ENCODE measurements around the gene CARD18. TPM values are rescaled to one million over a fixed set of nuclear protein-coding genes. Genes with fewer than 3 reads are reported as not detected.

CARD18 gene
- not detected for total RNA-seq

DNA sequence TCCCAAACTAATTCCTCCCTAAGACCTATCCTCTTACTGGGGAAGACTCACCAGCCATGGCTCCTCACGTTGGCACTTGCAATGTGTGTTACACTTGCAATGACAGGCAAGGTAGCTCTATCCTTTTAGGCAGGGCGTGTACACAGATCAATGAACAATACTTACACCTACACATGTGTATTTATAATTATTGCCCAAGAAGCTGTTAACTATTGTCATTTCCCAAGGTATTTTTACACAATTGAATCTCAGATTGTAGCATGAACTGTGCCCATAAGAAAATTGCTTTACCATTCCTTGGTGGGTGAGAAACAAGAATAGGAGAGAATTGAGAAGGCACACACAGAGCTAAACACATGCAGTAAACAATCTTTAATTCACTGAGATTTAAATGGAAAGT, at the start of gene CARD18:
TSS of gene CARD18 (minus strand) at position 101 of the 400 bp plus-strand sequence. CDS start at position 58, 43 bp downstream.
- intact Hi-C loops (cut with DNase I), result no loop called here

DNA sequence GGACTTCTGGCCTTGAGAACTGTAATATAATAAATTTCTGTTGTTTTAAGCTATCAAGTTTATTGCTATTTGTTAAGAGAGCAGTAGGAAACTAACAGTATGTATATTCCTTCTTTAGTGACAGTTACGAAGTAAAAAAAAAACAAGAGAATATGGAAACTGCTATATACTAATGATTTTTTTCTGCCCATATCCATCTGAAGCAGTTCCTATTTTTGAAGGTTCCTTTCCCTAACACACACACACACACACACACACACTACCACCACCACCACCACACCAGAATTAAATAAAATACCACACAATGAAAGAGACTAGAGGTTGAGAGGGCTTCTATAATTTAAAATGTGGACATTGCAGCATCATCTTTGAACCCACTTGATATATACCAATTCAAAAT, 44.4 kb upstream of the CARD18 start:
- TF ChIP-seq, protein P1, sequence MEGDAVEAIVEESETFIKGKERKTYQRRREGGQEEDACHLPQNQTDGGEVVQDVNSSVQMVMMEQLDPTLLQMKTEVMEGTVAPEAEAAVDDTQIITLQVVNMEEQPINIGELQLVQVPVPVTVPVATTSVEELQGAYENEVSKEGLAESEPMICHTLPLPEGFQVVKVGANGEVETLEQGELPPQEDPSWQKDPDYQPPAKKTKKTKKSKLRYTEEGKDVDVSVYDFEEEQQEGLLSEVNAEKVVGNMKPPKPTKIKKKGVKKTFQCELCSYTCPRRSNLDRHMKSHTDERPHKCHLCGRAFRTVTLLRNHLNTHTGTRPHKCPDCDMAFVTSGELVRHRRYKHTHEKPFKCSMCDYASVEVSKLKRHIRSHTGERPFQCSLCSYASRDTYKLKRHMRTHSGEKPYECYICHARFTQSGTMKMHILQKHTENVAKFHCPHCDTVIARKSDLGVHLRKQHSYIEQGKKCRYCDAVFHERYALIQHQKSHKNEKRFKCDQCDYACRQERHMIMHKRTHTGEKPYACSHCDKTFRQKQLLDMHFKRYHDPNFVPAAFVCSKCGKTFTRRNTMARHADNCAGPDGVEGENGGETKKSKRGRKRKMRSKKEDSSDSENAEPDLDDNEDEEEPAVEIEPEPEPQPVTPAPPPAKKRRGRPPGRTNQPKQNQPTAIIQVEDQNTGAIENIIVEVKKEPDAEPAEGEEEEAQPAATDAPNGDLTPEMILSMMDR (IDR thresholded peaks at IDR 0.05), result no peak
- no peak for TF ChIP-seq POLR2A (IDR thresholded peaks at IDR 0.05)
- H3K4me3 ChIP-seq (replicated peaks in 1 of 3), result no peak overlapping the region
- no peaks in the 10 kb centered on the region for H3K4me1 ChIP-seq
- 93 to 98% methylated on average over 1 of the region's 1 CpG for WGBS, 2 donors
- H3K27ac ChIP-seq, result no peak overlapping the region
- no peak for DNase-seq
- no peaks in the 10 kb centered on the region for H3K27me3 ChIP-seq
- H3K9me3 ChIP-seq, result no peaks in the 10 kb centered on the region
- H3K36me3 ChIP-seq, result no peaks in the 10 kb centered on the region
- intact Hi-C loops (cut with DNase I), result no loop called here

More for the DNA sequence above, at the start of gene CARD18:
- TF ChIP-seq, protein P1 (IDR thresholded peaks at IDR 0.05), result no peak
- TF ChIP-seq POLR2A (IDR thresholded peaks at IDR 0.05), result no peak
- Histone ChIP-seq H3K9me3 (no peaks in the 10 kb centered on the region), H3K4me1 (no peaks in the 10 kb centered on the region), H3K4me3 (replicated peaks in 1 of 3) (no peak within 1 kb of the TSS), H3K27ac (no peak within 1 kb of the TSS), H3K27me3 (no peaks in the 10 kb centered on the region), H3K36me3 (no peaks in the 10 kb centered on the region)
- WGBS, 2 donors, result 84% methylated on average over 2 of the region's 2 CpGs
- DNase-seq, result no peak

GRCh38 chr11:105183426-105183825, 43.9 kb upstream of the CARD18 start:
- WGBS, 2 donors, result 74 to 84% methylated on average over 3 of the region's 3 CpGs
- H3K36me3 ChIP-seq, result no peaks in the 10 kb centered on the region
- H3K27ac ChIP-seq, result no peak overlapping the region
- no peaks in the 10 kb centered on the region for H3K27me3 ChIP-seq
- intact Hi-C loops (cut with DNase I), result no loop called here
- H3K4me1 ChIP-seq, result no peaks in the 10 kb centered on the region
- H3K9me3 ChIP-seq, result no peaks in the 10 kb centered on the region
- H3K4me3 ChIP-seq (replicated peaks in 1 of 3), result no peak overlapping the region
- no peak for DNase-seq
- TF ChIP-seq, protein P1 (IDR thresholded peaks at IDR 0.05), result no peak
- no peak for TF ChIP-seq POLR2A (IDR thresholded peaks at IDR 0.05)

- DNase-seq, result no peak
- H3K9me3 ChIP-seq, result no peaks in the 10 kb centered on the region
- H3K4me1 ChIP-seq, result no peaks in the 10 kb centered on the region
- no peaks in the 10 kb centered on the region for H3K27me3 ChIP-seq
- intact Hi-C loops (cut with DNase I), result no loop called here
- no peak for TF ChIP-seq POLR2A (IDR thresholded peaks at IDR 0.05)
- TF ChIP-seq, protein P1 (IDR thresholded peaks at IDR 0.05), result no peak
- WGBS, 2 donors, result 35 to 42% methylated on average over 1 of the region's 1 CpG
- no peak overlapping the region for H3K4me3 ChIP-seq (replicated peaks in 1 of 3)
- no peaks in the 10 kb centered on the region for H3K36me3 ChIP-seq
- no peak overlapping the region for H3K27ac ChIP-seq
Observed at GRCh38 chr11:105181521-105181920, 42.0 kb upstream of the CARD18 start.

- TF ChIP-seq POLR2A (IDR thresholded peaks at IDR 0.05), result no peak
- TF ChIP-seq, protein P1 (IDR thresholded peaks at IDR 0.05), result no peak
- H3K27ac ChIP-seq, result no peak overlapping the region
- H3K36me3 ChIP-seq, result no peaks in the 10 kb centered on the region
- no peak for DNase-seq
- intact Hi-C loops (cut with DNase I), result no loop called here
- H3K27me3 ChIP-seq, result no peaks in the 10 kb centered on the region
- no peaks in the 10 kb centered on the region for H3K9me3 ChIP-seq
- WGBS, 2 donors, result 15 to 21% methylated on average over 2 of the region's 2 CpGs
- H3K4me3 ChIP-seq (replicated peaks in 1 of 3), result no peak overlapping the region
- H3K4me1 ChIP-seq, result no peaks in the 10 kb centered on the region
Observed at GRCh38 chr11:105181100-105181499, 41.5 kb upstream of the CARD18 start.
